GM18517 (cell line): ENCODE data around the gene C16orf96.

Experiments
- ATAC-seq: cut with Tn5 transposase; IDR thresholded peaks from one replicate; pipeline ENCODE4 v1.9.1; 2021; ENCODE audit warnings: mild to moderate bottlenecking, moderate library complexity; ENCODE audit not compliant: unreplicated experiment

Gene C16orf96

GRCh38 chr16:4556112-4556511, at the start of gene C16orf96:
C16orf96 (plus strand) TSS chr16:4556340; CDS start chr16:4556490, 150 bp downstream.
- ATAC-seq = no peak

GRCh38 chr16:4506450-4506849, 49.7 kb upstream of the C16orf96 start:
- no peak for ATAC-seq

GRCh38 chr16:4507588-4508345, 48.4 kb upstream of the C16orf96 start:
- ATAC-seq = no peak

- no peak for ATAC-seq
Observed at GRCh38 chr16:4508806-4509205, 47.3 kb upstream of the C16orf96 start.

DNA sequence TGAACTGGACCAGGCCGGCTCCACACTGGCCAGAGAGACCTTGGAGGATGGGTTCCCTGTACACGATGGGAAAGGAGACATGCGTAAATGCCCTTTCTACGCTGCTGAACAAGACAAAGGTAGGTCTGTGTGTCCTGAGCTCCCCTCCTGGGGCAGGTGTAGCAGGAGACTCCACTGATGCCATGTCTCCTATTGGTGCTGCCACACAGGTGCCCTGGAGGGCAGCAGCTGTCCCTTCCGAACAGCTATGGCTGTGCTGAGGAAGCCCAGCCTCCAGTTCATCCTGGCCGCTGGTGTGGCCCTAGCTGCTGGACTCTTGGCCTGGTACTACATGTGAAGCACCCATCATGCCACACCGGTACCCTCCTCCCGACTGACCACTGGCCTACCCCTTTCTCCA, 46.7 kb upstream of the C16orf96 start:
- no peak for ATAC-seq

DNA sequence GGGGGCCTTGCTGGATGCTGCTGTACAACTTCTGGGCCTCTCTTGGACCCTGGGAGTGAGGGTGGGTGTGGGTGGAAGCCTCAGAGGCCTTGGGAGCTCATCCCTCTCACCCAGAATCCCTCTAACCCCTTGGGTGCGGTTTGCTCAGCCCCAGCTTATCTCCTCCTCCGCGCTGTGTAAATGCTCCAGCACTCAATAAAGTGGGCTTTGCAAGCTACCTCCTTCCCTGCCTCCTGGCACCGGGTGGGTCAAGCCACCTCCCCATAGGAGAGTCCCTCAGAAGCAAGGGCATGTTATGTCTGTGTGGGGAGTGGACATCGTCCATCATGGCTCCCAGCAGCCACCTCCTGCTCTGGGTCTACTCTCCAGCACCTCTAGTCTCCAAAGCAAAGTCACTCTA, 46.0 kb upstream of the C16orf96 start:
- ATAC-seq = no peak

DNA sequence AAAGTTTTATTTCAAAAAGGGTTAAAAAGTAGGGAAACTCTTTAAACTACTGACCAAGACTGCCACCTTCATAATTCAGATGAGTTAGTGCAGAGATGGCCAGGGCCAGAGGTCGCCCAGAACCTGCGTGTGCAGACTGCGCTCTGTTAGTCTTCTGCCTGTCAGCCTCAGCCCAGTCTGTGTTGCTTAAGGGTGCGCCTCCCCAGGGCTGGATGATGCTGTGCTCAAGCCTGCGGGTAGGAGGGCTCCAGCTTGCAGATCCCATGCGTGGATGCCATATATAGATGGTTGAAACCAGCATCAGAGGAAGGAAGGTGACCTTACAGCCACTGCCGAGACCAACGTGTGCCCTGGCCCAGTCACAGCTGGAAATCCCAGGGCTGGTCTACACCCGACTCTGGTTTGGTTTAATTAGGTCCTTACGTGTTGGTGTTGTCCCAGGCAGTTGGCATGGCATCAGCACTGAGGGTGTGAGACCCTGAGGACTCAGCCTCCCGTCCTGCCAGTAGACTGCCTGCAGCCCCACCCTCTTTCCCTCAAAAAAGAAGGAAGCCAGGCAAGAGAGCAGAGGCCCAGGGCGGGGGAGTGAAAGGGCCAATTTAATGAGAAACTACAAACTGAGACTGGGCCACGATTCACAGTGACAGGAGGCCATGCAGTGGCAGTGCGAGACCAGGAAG, 45.3 kb upstream of the C16orf96 start:
- no peak for ATAC-seq

DNA sequence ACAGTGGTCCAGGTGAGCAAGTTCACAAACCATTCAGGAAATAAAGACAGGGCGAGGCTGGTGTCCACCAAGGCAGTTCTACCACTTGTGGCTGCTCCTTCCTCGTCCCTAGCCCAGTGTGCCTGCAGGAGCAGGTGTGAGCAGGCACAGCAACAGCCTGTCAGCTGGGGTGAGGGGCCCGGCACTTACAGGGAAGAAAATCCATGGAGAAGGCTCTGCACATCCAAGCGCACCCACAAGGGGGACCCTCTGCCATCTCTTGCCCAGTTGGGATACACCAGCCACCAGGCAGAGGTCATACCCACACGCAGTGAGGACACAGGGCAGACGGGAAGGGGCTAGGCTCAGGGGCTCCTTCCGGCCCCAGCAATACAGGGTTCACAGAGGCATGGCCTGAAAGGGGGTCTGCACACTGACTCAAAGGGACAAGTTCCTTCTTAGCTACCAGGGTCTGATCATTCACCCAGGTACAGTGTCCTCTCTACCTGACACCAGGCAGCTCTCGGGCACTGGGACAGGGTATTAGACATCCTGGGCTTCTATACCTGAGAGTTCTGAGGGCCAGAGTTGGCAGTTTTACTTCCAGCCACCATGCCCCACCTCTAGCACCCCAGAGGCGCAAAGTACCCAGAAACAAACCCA, 44.6 kb upstream of the C16orf96 start:
- no peak for ATAC-seq

DNA sequence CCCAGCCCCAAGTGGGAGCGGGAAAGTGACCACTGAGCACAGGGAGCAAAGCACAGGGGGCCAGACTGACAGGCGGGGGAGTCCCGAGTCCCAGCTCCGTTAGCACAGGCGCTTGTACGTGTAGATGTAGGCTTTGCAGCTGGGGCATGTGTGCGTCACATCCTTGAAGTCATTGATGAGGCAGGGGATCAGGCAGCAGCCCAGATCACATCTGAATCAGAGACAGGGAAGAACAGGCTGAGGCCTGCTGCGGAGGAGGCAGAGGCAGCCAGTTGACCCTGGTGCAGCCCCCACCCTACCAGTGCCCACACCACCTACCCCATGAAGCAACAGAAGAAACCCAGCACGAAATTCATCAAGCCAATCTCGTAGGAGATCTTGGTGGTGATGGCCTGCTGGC, 43.7 kb upstream of the C16orf96 start:
- ATAC-seq = no peak

DNA sequence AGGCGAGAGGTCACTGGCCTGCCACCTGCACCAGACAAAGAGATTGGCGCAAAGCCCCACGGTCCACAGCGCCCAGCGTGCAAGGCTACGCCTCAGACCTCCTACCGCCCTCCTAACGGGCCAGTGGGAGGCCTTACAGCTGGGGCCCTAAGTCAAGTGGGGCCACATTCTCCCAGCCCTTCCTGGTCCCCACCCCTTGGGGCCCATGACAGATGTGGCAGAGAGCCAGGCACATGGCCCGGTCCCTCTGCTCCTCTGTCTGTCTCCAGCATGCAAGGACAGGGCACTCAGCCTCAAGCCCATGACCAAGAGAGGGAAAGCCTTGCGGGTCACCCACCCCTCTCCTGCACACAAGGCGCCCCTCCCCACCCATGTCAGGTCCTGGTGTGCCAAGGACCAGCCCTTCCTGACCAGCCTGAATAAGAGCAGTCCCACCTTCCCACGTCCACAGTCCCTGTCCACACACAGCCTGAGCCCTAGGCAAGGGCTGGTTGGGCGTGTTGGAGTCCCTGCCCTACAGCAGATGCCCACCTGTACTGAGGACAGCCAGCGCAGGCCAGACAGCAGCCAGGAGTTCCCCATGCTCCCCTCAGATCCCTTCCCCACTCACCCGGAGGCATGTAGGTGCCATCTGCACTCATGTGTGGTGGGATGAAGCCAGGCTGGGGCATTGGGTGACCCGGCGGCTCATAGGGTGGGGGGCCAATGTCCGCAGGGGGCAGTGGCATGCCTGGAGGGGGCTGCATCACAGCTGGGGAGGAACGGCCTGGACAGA, 42.9 kb upstream of the C16orf96 start:
- ATAC-seq = no peak

GRCh38 chr16:4513881-4514280, 42.3 kb upstream of the C16orf96 start:
- ATAC-seq = no peak

DNA sequence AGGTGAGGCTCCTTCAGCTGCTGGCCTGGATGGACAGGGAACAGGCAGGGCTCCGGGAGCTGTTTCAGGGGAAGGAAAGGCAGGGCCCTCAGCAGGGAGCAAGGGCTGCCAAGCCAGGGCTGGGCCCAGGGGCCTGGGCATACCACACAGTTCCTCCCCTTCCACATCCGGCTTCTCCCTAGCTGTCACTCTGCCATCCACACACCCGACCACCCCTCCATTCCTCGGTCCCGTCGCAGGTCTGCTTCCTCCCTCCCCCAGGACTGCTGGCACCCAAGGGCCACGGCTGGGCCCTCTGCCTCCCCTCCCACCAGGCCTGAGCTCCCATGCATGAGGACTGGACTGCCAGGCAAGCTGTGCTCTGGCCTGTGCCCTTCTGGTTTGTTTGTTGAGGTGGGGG, 41.5 kb upstream of the C16orf96 start:
- ATAC-seq = no peak

GRCh38 chr16:4515611-4516233, 40.4 kb upstream of the C16orf96 start:
- peak; percentile 40 for ATAC-seq

- no peak for ATAC-seq
Observed at GRCh38 chr16:4517812-4518680, 38.1 kb upstream of the C16orf96 start.

DNA sequence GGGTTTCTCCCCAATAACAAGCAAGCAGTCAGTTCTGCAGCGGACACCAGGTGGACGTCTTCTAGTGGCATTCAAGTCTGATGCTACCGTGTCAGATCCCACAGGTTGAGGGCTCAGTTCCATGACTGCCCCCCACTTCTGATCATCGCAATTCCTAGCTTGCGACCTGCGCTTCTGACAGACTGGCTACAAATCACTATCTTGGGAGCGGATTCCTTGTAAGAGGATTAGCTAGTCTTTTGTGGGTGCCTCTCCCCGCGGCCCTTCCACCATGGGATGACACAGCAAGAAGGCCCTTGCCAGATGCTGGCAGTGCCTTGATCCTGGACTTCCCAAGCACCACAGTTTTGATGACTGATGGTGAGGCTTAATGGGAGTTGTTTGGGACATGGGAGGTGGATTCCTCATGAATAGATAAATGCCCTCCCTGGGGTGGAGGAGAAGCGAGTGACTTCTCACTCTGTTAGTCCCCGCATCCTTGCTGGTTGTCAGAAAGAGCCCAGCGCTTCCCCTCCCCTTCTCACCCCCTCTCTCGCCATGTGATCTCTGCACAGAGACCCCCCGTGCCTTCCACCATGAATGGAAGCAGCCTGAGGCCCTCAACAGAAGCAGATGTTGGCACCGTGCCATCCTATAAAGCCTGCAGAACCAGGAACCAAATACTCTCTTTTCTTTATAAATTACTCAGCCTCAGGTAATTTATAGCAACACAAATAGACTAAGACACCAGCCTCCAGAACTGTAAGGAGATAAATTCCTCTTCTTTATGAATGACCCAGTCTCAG, 36.7 kb upstream of the C16orf96 start:
- no peak for ATAC-seq

DNA sequence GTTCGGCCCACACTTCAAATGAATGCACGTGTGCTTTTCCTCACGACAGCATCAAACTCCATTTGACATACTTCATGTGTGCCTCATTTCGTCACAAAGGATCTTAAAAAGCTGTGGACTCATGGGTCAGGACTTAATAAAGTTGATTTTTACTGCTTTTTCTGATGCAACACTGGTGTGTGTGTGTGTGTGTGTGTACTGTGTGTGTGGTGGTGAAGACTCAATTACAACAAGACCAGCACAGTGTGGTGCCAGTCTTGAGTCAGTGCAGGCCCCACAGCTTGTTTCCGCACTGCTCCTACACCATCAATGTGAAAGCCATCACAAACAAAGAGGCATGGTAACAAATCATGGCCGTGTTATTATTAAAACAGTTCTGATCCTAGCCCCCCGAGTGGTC, 35.2 kb upstream of the C16orf96 start:
- no peak for ATAC-seq

DNA sequence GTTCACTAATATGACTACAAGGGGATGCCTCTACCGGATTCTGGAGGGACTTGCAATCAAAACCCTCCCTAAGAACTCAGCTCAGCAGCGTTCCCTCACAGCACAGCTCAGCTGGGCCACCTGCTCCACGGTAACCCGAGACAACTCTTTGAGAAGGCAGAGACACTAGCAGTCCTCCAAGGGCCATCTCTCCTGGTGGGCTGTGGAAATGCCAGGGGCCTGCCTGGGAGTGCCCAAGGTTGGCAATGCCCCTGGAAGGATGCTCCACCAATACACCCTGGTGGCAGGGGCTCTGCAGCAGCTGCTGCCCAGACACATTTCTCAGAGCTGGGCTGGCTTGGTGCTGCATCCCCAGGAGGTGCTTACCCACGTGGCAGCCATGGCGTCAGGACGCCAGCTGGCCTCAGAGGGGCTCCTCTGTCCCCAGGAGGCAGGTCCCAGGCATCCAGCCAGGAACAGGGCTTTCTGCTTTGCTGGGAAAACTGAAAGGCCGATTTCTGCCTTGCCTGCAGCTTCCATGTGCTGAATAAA, 34.0 kb upstream of the C16orf96 start:
- no peak for ATAC-seq

DNA sequence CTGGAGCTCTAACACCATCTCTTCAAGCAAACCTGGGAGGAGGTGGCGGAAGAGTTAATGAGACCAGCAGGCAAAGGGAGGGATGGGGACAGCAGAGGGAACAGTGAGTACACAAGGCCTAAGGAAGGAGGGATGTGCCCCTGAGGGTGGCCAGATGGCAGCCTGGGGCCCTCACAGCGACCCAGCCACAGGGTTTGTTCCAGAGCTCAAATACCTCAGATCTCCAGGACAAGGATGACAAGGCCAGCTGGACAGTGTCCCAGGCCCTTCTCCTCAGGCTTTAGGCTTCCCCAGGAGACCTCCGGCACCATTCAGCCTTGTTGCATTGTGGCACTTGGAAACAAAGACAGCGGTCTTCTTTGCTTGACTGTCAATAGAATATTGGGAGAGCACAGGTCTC, 32.5 kb upstream of the C16orf96 start:
- ATAC-seq = no peak

DNA sequence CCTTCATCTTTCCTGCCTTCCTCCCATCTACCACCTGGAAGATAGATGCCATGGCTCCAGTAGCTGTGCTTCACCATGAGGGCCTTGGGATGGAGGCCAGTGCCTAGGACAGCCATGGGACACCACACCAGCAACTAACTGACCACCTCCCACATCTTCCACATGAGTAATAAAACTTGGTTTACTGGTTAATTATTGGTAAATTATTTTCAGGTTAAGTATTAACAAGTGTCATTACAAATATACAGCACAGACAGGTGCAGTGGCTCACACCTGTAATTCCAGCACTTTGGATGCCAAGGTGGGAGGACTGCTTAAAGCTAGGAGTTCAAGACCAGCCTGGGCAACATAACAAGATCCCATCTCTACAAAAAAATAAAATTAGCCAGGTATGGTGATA, 31.6 kb upstream of the C16orf96 start:
- ATAC-seq = no peak
